Sigmoid colon (tissue), 7 donors: ENCODE data around the gene DUSP28. TPM values are rescaled to one million over a fixed set of nuclear protein-coding genes. Genes with fewer than 3 reads are reported as not detected.

Experiments
- DNase-seq: peaks from one replicate; pipeline ENCODE4 v3.0.0-alpha.2; 2019
- H3K27ac ChIP-seq, 4 donors: fragments of 200-600 bp; sonication (generic); one replicate each; pipeline ENCODE4 v1.5.1; 2016 to 2019; ENCODE audit warnings: mild to moderate bottlenecking in 1 of 4
- H3K27me3 ChIP-seq, 3 donors: fragments of 200-600 bp; sonication (generic); one replicate each; pipeline ENCODE4 v1.5.1; 2019; ENCODE audit warnings: mild to moderate bottlenecking in 1 of 3
- H3K36me3 ChIP-seq, 4 donors: fragments of 200-600 bp; sonication (generic); one replicate each; pipeline ENCODE4 v1.5.1; 2016 to 2019
- H3K4me1 ChIP-seq, 4 donors: fragments of 200-600 bp; sonication (generic); one replicate each; pipeline ENCODE4 v1.5.1; 2017 to 2019
- H3K4me3 ChIP-seq, 4 donors: fragments of 200-600 bp; sonication (generic); one replicate each; pipeline ENCODE4 v1.5.1; 2017 to 2019; ENCODE audit warnings: mild to moderate bottlenecking in 2 of 4, moderate library complexity in 1 of 4
- H3K9me3 ChIP-seq, 4 donors: fragments of 200-600 bp in 3 of 4; sonication (generic) in 3 of 4; one replicate each; pipeline versions ENCODE4 v1.5.1 to v1.6.1; 2013 to 2019
- CTCF ChIP-seq, 4 experiments: fragments of 450-650 bp in 3 of 4; fragments of 200-600 bp in 1 of 4; IDR thresholded peaks; one replicate each; pipeline ENCODE4 v1.5.1; 2016 to 2019; ENCODE audit warnings: antibody characterized with exemption in 4 of 4, mild to moderate bottlenecking in 3 of 4, moderate library complexity in 2 of 4
- EP300 ChIP-seq, 4 donors: sonication (generic); formaldehyde crosslinking; IDR thresholded peaks; one replicate each; pipeline ENCODE4 v1.6.1; 2017; ENCODE audit warnings: antibody characterized with exemption in 4 of 4
- POLR2A ChIP-seq, 2 donors: fragments of 450-650 bp; IDR thresholded peaks; one replicate each; pipeline ENCODE4 v1.6.1; 2016; ENCODE audit warnings: antibody characterized with exemption in 2 of 2, mild to moderate bottlenecking in 2 of 2, moderate library complexity in 2 of 2
- POLR2AphosphoS5 ChIP-seq, 4 donors: sonication (generic); formaldehyde crosslinking; IDR thresholded peaks; one replicate each; pipeline ENCODE4 v1.6.1; 2017; ENCODE audit warnings: antibody characterized with exemption in 4 of 4
- WGBS, 2 donors: extraction: QIAGEN DNeasy Blood & Tissue Kit; methylation state at CpG; one replicate each; pipeline ENCODE4 v1.1.7; 2013; 5-methylcytosine and 5-hydroxymethylcytosine counted together
- intact Hi-C: fragments of 100-400 bp; cut with DNase I; formaldehyde crosslinking; loops from one replicate; pipeline ENCODE4 v1.15.1; 2023
- polyA plus RNA-seq, 3 donors: library from polyadenylated mRNA; stranded (reverse); fragments of 200-250 nt; gene quantifications; one replicate each; pipeline ENCODE4 v1.2.3, GENCODE V29; 2013
- total RNA-seq, 4 donors: library from RNA; depleted of rRNA; stranded (reverse); fragments of >200 nt; gene quantifications; one replicate each; pipeline ENCODE4 v1.1.0, GENCODE V29; 2016
- donor health status: healthy with polysubstance abuse.
- donor health status: Bipolar disorder and iron deficiency.
- donor health status: healthy.

DUSP28 gene
- total and polyA plus RNA-seq, 7 donors = 4.6 to 10.2 (median 5.4) TPM

- Histone ChIP-seq H3K36me3 (peaks cover 8 to 50% (median 26%) of the 10 kb centered on the region in 4 donors), H3K27me3 (no peaks in the 10 kb centered on the region), H3K9me3 (no peaks in the 10 kb centered on the region), H3K27ac (no peak overlapping the region), H3K4me1 (peaks cover 0 to 33% (median 30%) of the 10 kb centered on the region in 4 donors), H3K4me3 (no peak overlapping the region)
- intact Hi-C loops = no loop called here
- DNase-seq = peak; percentile 67
- no peak for TF ChIP-seq EP300 (IDR thresholded peaks at IDR 0.05)
- no peak for TF ChIP-seq CTCF (IDR thresholded peaks at IDR 0.05)
- TF ChIP-seq POLR2A (IDR thresholded peaks at IDR 0.05) = no peak
- no peak for TF ChIP-seq POLR2AphosphoS5 (IDR thresholded peaks at IDR 0.05)
- WGBS, 2 donors = 89 to 94% methylated on average over 30 of the region's 30 CpGs
These were observed 12.2 kb downstream of the DUSP28 start for GRCh38 chr2:240572141-240573031.

- WGBS, 2 donors = 90% methylated on average over 20 of the region's 20 CpGs
- H3K4me3 ChIP-seq = no peak overlapping the region
- no peaks in the 10 kb centered on the region for H3K9me3 ChIP-seq
- peak; percentile 62 for DNase-seq
- H3K4me1 ChIP-seq = peaks cover 0 to 26% (median 24%) of the 10 kb centered on the region in 4 donors
- H3K27me3 ChIP-seq = no peaks in the 10 kb centered on the region
- TF ChIP-seq EP300 (IDR thresholded peaks at IDR 0.05) (no peak), POLR2A (IDR thresholded peaks at IDR 0.05) (no peak), POLR2AphosphoS5 (IDR thresholded peaks at IDR 0.05) (no peak), CTCF (IDR thresholded peaks at IDR 0.05) (no peak)
- no peak overlapping the region for H3K27ac ChIP-seq
- intact Hi-C loops = no loop called here
- peaks cover 8 to 57% (median 33%) of the 10 kb centered on the region in 4 donors for H3K36me3 ChIP-seq
These were observed 12.9 kb downstream of the DUSP28 start for GRCh38 chr2:240573071-240573515.

- H3K27ac ChIP-seq = no peak overlapping the region
- no peaks in the 10 kb centered on the region for H3K27me3 ChIP-seq
- peak; percentile 59 for DNase-seq
- TF ChIP-seq CTCF (IDR thresholded peaks at IDR 0.05) = no peak
- H3K9me3 ChIP-seq = no peaks in the 10 kb centered on the region
- no peak overlapping the region for H3K4me3 ChIP-seq
- peaks cover 0 to 26% (median 24%) of the 10 kb centered on the region in 4 donors for H3K4me1 ChIP-seq
- intact Hi-C loops = no loop called here
- WGBS, 2 donors = 92 to 93% methylated on average over 37 of the region's 37 CpGs
- H3K36me3 ChIP-seq = peaks cover 8 to 64% (median 35%) of the 10 kb centered on the region in 4 donors
These were observed 13.6 kb downstream of the DUSP28 start for GRCh38 chr2:240573516-240574385.

GRCh38 chr2:240574386-240575100 is 14.4 kb downstream of the DUSP28 start:
- H3K4me1 ChIP-seq = peaks cover 0 to 22% (median 21%) of the 10 kb centered on the region in 4 donors
- no peaks in the 10 kb centered on the region for H3K27me3 ChIP-seq
- DNase-seq = peak; percentile 70
- no peaks in the 10 kb centered on the region for H3K9me3 ChIP-seq
- no peak overlapping the region for H3K27ac ChIP-seq
- 88 to 91% methylated on average over 21 of the region's 21 CpGs for WGBS, 2 donors
- H3K4me3 ChIP-seq = no peak overlapping the region
- H3K36me3 ChIP-seq = peaks cover 8 to 65% (median 35%) of the 10 kb centered on the region in 4 donors
- no peak for TF ChIP-seq CTCF (IDR thresholded peaks at IDR 0.05)
- intact Hi-C loops = no loop called here
